Ureter (tissue), 1 donor: Measurements from ENCODE around the gene FLRT2. TPM values are rescaled to one million over a fixed set of nuclear protein-coding genes. Genes with fewer than 3 reads are reported as not detected.

ENCODE experiments used
- DNase-seq: peaks from one replicate; pipeline ENCODE4 v3.0.0-alpha.2; 2020; ENCODE audit warnings: low spot score
- total RNA-seq: library from RNA; stranded (reverse); gene quantifications from one replicate; pipeline ENCODE4 v1.2.4, GENCODE V29; 2023
- donor health status: DM: yes; HTN: yes; CAD: no.

Gene FLRT2
- total RNA-seq, result 25.5 TPM

- no peak for DNase-seq
Measured at GRCh38 chr14:85529803-85530574, at the start of gene FLRT2. FLRT2 (plus strand) TSS chr14:85530144; CDS start chr14:85621515, 91,371 bp downstream.

GRCh38 chr14:85481471-85481870 is 48.5 kb upstream of the FLRT2 start:
- DNase-seq, result no peak

- no peak for DNase-seq
Measured at GRCh38 chr14:85482552-85482951, 47.4 kb upstream of the FLRT2 start.

- DNase-seq, result no peak
Measured at GRCh38 chr14:85483037-85483436, 46.9 kb upstream of the FLRT2 start.

GRCh38 chr14:85483652-85484051 is 46.3 kb upstream of the FLRT2 start:
- no peak for DNase-seq

GRCh38 chr14:85487215-85487614 is 42.7 kb upstream of the FLRT2 start:
- DNase-seq, result no peak

- DNase-seq, result no peak
Measured at GRCh38 chr14:85501751-85502150, 28.2 kb upstream of the FLRT2 start.

GRCh38 chr14:85508863-85509262 is 21.1 kb upstream of the FLRT2 start:
- no peak for DNase-seq

- DNase-seq, result no peak
Measured at GRCh38 chr14:85512451-85512850, 17.5 kb upstream of the FLRT2 start.

GRCh38 chr14:85514487-85514886 is 15.5 kb upstream of the FLRT2 start:
- DNase-seq, result no peak

GRCh38 chr14:85516239-85517113 is 13.5 kb upstream of the FLRT2 start:
- DNase-seq, result no peak

GRCh38 chr14:85517114-85517688 is 12.7 kb upstream of the FLRT2 start:
- no peak for DNase-seq

GRCh38 chr14:85519661-85520305 is 10.2 kb upstream of the FLRT2 start:
- DNase-seq, result no peak

GRCh38 chr14:85520581-85520980 is 9.4 kb upstream of the FLRT2 start:
- no peak for DNase-seq

- no peak for DNase-seq
Measured at GRCh38 chr14:85523624-85524023, 6.3 kb upstream of the FLRT2 start.

- DNase-seq, result no peak
Measured at GRCh38 chr14:85527006-85527405, 2.9 kb upstream of the FLRT2 start.

GRCh38 chr14:85527445-85528035 is 2.4 kb upstream of the FLRT2 start:
- no peak for DNase-seq

GRCh38 chr14:85528080-85528896 is 1.7 kb upstream of the FLRT2 start:
- no peak for DNase-seq

- no peak for DNase-seq
Measured at GRCh38 chr14:85528897-85529631, 880 bp upstream of the FLRT2 start.

- no peak for DNase-seq
Measured at GRCh38 chr14:85530626-85531025, 682 bp downstream of the FLRT2 start.
